ENCODE data around the gene CACNA1C.

The CACNA1C gene

GRCh38 chr12:2501464-2502191 lies 448.8 kb downstream of the CACNA1C start:
- DNase-seq = no peak

- no peak for DNase-seq
Observed at GRCh38 chr12:2503036-2503435, 450.2 kb downstream of the CACNA1C start.

- DNase-seq = no peak
Observed at GRCh38 chr12:2503762-2504161, 451.0 kb downstream of the CACNA1C start.

- DNase-seq = no peak
Observed at GRCh38 chr12:2504577-2504976, 451.8 kb downstream of the CACNA1C start.

- DNase-seq = no peak
Observed at GRCh38 chr12:2507814-2508213, 455.0 kb downstream of the CACNA1C start.

GRCh38 chr12:2509137-2509536 lies 456.4 kb downstream of the CACNA1C start:
- DNase-seq = no peak

- no peak for DNase-seq
Observed at GRCh38 chr12:2510045-2510444, 457.3 kb downstream of the CACNA1C start.

GRCh38 chr12:2513141-2514037 lies 460.6 kb downstream of the CACNA1C start:
- no peak for DNase-seq

- no peak for DNase-seq
Observed at GRCh38 chr12:2514038-2514340, 461.2 kb downstream of the CACNA1C start.

- no peak for DNase-seq
Observed at GRCh38 chr12:2520722-2521246, 468.0 kb downstream of the CACNA1C start.

GRCh38 chr12:2523317-2523716 lies 470.5 kb downstream of the CACNA1C start:
- DNase-seq = no peak

GRCh38 chr12:2523844-2524243 lies 471.1 kb downstream of the CACNA1C start:
- DNase-seq = no peak

GRCh38 chr12:2526371-2526770 lies 473.6 kb downstream of the CACNA1C start:
- DNase-seq = no peak

GRCh38 chr12:2528001-2528400 lies 475.2 kb downstream of the CACNA1C start:
- no peak for DNase-seq

GRCh38 chr12:2529807-2530206 lies 477.0 kb downstream of the CACNA1C start:
- no peak for DNase-seq

- DNase-seq = peak; percentile 25
Observed at GRCh38 chr12:2531371-2531770, 478.6 kb downstream of the CACNA1C start.

GRCh38 chr12:2533036-2533435 lies 480.2 kb downstream of the CACNA1C start:
- DNase-seq = no peak

GRCh38 chr12:2535583-2536204 lies 482.9 kb downstream of the CACNA1C start:
- peak; percentile 59 for DNase-seq

GRCh38 chr12:2536724-2537123 lies 483.9 kb downstream of the CACNA1C start:
- no peak for DNase-seq

- DNase-seq = no peak
Observed at GRCh38 chr12:2537868-2538541, 485.2 kb downstream of the CACNA1C start.

GRCh38 chr12:2539938-2540337 lies 487.2 kb downstream of the CACNA1C start:
- no peak for DNase-seq

GRCh38 chr12:2540535-2540941 lies 487.8 kb downstream of the CACNA1C start:
- no peak for DNase-seq

GRCh38 chr12:2541631-2542204 lies 488.9 kb downstream of the CACNA1C start:
- DNase-seq = no peak
